HL-60 (cell line): ENCODE data around the gene TTC23L.

Experiments used
- DNase-seq, 2 experiments: peaks; one replicate each; pipeline ENCODE4 v3.0.0-alpha.2; 2010 to 2020; ENCODE audit warnings: low read depth in 1 of 2, low spot score in 1 of 2
- H3K27ac ChIP-seq: fragments of 250-450 bp; sonication (Bioruptor Pico); replicated peaks from 2 replicates; pipeline ENCODE4 v1.5.1; 2020; ENCODE audit warnings: mild to moderate bottlenecking, moderate library complexity
- H3K27me3 ChIP-seq: fragments of 250-450 bp; sonication (Bioruptor Pico); 2 replicates; pipeline ENCODE4 v1.5.1; 2021; ENCODE audit warnings: mild to moderate bottlenecking, moderate library complexity; ENCODE audit not compliant: insufficient read depth, poor library complexity, severe bottlenecking
- H3K4me3 ChIP-seq: replicated peaks from 2 replicates; pipeline ENCODE4 v1.5.1; 2011; ENCODE audit warnings: mild to moderate bottlenecking, control low read depth, low read length; ENCODE audit not compliant: insufficient read depth
- GABPA ChIP-seq: IDR thresholded peaks from 2 replicates; pipeline ENCODE4 v1.6.1; 2012; ENCODE audit warnings: low read depth
- POLR2AphosphoS5 ChIP-seq: IDR thresholded peaks from 2 replicates; pipeline ENCODE4 v1.6.1; 2012; ENCODE audit warnings: low read depth
- SPI1 ChIP-seq: IDR thresholded peaks from 2 replicates; pipeline ENCODE4 v1.6.1; 2012; ENCODE audit warnings: low read depth, mild to moderate bottlenecking, borderline replicate concordance
- TF ChIP-seq, protein P1 (sequence below): IDR thresholded peaks from one replicate; pipeline ENCODE4 v1.5.1; 2011; ENCODE audit warnings: low read length, control low read depth, inconsistent platforms; ENCODE audit not compliant: insufficient read depth
- TF ChIP-seq, protein P2 (sequence below): IDR thresholded peaks from 2 replicates; pipeline ENCODE4 v1.6.1; 2012; ENCODE audit warnings: low read depth; ENCODE audit not compliant: insufficient replicate concordance

Gene TTC23L

DNA sequence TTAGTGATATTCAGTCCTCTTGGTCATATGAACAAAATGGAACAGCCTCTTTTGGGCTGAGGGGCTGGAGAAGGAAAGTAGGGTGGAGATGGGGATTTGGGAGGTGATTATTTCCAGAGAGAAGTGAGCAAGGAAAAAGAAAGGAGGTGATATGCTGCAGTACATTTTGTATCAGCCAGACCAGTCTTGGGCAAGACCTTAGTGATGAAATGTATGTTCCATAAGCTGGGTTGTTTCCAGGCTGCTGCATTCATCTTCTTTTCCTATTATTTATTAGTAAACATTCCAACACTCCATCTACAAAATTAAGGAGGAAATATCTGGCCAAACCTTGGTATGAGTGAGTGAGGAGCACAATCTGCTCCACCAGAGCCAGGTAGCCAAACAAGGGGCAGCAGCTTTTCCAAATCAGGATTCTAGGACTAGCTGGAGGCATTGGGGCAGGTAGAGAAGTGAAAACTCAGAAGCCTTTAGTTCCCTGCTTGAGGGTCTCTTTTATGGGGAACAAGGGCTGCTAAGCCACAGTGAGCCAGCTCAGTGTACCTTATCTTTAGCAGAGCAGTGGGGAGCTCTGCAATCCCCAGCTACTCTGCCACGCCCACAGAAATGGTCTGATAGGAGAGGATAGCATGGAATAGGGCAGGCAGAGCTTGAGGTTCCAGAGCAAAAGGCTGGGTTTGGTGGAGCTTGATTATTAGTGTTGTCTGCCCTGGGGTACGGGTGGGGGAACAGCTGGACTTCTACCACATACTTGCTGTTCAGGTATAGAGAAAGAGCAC lies 56.9 kb downstream of the TTC23L start:
- DNase-seq: no peak
- TF ChIP-seq, protein P1, sequence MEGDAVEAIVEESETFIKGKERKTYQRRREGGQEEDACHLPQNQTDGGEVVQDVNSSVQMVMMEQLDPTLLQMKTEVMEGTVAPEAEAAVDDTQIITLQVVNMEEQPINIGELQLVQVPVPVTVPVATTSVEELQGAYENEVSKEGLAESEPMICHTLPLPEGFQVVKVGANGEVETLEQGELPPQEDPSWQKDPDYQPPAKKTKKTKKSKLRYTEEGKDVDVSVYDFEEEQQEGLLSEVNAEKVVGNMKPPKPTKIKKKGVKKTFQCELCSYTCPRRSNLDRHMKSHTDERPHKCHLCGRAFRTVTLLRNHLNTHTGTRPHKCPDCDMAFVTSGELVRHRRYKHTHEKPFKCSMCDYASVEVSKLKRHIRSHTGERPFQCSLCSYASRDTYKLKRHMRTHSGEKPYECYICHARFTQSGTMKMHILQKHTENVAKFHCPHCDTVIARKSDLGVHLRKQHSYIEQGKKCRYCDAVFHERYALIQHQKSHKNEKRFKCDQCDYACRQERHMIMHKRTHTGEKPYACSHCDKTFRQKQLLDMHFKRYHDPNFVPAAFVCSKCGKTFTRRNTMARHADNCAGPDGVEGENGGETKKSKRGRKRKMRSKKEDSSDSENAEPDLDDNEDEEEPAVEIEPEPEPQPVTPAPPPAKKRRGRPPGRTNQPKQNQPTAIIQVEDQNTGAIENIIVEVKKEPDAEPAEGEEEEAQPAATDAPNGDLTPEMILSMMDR: no peak
- TF ChIP-seq, protein P2, sequence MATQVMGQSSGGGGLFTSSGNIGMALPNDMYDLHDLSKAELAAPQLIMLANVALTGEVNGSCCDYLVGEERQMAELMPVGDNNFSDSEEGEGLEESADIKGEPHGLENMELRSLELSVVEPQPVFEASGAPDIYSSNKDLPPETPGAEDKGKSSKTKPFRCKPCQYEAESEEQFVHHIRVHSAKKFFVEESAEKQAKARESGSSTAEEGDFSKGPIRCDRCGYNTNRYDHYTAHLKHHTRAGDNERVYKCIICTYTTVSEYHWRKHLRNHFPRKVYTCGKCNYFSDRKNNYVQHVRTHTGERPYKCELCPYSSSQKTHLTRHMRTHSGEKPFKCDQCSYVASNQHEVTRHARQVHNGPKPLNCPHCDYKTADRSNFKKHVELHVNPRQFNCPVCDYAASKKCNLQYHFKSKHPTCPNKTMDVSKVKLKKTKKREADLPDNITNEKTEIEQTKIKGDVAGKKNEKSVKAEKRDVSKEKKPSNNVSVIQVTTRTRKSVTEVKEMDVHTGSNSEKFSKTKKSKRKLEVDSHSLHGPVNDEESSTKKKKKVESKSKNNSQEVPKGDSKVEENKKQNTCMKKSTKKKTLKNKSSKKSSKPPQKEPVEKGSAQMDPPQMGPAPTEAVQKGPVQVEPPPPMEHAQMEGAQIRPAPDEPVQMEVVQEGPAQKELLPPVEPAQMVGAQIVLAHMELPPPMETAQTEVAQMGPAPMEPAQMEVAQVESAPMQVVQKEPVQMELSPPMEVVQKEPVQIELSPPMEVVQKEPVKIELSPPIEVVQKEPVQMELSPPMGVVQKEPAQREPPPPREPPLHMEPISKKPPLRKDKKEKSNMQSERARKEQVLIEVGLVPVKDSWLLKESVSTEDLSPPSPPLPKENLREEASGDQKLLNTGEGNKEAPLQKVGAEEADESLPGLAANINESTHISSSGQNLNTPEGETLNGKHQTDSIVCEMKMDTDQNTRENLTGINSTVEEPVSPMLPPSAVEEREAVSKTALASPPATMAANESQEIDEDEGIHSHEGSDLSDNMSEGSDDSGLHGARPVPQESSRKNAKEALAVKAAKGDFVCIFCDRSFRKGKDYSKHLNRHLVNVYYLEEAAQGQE: no peak
- TF ChIP-seq POLR2AphosphoS5 (no peak), GABPA (no peak), SPI1 (no peak)
- H3K27ac ChIP-seq: no peak overlapping the region
- H3K27me3 ChIP-seq: no peaks in the 10 kb centered on the region
- no peak overlapping the region for H3K4me3 ChIP-seq

DNA sequence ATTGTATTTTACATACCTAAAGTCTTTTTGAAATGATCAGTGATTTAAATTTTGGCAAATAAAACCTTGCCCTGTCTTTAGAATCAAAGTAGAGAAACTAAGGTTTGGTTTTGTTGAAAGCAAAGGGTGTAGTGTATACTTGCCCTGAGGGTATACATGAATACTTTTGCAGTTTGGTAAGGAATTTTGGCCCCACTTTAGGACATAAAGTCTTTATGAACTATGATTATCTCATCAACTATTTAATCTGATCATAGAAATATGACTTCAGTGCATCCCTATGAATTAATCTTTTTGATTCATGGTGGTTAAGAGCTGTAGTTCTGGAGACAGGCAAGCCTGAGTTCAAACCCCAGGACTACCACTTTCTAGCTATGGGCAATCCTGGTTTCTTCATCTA lies 58.7 kb downstream of the TTC23L start:
- Histone ChIP-seq H3K27ac (no peak overlapping the region), H3K4me3 (no peak overlapping the region), H3K27me3 (no peaks in the 10 kb centered on the region)
- DNase-seq: no peak
- no peak for TF ChIP-seq POLR2AphosphoS5
- TF ChIP-seq, protein P2: no peak
- TF ChIP-seq, protein P1: no peak
- TF ChIP-seq SPI1: no peak
- no peak for TF ChIP-seq GABPA

DNA sequence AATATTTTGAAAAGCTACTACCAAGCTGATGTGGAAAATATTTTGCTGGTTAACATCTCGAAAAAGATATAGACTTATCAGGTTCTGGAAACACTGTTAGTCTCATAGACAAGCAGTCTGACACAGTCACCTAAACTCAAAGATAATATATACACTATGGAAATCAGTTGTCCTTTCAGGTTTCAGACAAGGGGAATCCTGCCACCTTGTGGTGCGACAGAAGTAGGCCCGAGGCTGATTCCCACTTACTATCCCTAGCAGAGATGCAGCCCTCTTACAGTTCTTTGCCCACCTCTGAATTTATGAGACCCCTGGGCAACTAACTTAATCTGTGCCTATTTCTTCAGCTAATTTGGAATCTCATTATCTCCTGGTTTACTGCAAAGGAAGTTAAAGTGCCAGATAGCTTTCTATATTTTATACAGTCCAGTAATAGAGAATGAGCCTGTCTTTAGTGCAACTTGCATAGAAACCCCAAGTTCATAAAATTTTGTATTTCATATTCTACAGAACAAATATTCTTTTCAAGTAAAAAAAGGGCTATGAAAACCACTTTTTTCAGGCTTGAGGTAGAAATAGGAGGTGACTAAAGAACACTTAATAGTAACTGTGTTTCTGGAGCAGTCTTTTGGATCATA lies 59.4 kb downstream of the TTC23L start:
- TF ChIP-seq, protein P1: peak; percentile 83
- TF ChIP-seq, protein P2: no peak
- no peak overlapping the region for H3K27ac ChIP-seq
- H3K4me3 ChIP-seq: no peak overlapping the region
- DNase-seq: peak in 1 of 2 experiments; percentile 53
- no peaks in the 10 kb centered on the region for H3K27me3 ChIP-seq
